Osteocyte (in vitro differentiated cells): ENCODE data around the gene ZNF20. TPM values are rescaled to one million over a fixed set of nuclear protein-coding genes. Genes with fewer than 3 reads are reported as not detected.

Experiments used
- DNase-seq: peaks from one replicate; pipeline ENCODE4 v3.0.0; 2021; ENCODE audit warnings: mixed read lengths; ENCODE audit not compliant: unreplicated experiment; ENCODE audit errors: extremely low spot score
- H3K27ac Mint-ChIP-seq: one replicate; pipeline ENCODE4 v1.8.0; 2021; ENCODE audit warnings: mild to moderate bottlenecking, mixed read lengths; ENCODE audit not compliant: unreplicated experiment
- H3K27me3 Mint-ChIP-seq: one replicate; pipeline ENCODE4 v1.8.0; 2021; ENCODE audit warnings: mixed read lengths; ENCODE audit not compliant: unreplicated experiment
- H3K36me3 Mint-ChIP-seq: one replicate; pipeline ENCODE4 v1.8.0; 2021; ENCODE audit warnings: mixed read lengths; ENCODE audit not compliant: unreplicated experiment
- H3K4me1 Mint-ChIP-seq: one replicate; pipeline ENCODE4 v1.8.0; 2021; ENCODE audit warnings: mixed read lengths; ENCODE audit not compliant: unreplicated experiment
- H3K4me3 Mint-ChIP-seq: one replicate; pipeline ENCODE4 v1.8.0; 2021; ENCODE audit warnings: mild to moderate bottlenecking, moderate library complexity, mixed read lengths; ENCODE audit not compliant: unreplicated experiment
- H3K9me3 Mint-ChIP-seq: one replicate; pipeline ENCODE4 v1.8.0; 2021; ENCODE audit warnings: mixed read lengths; ENCODE audit not compliant: unreplicated experiment
- long read RNA-seq: library from polyadenylated mRNA; unstranded; transcript quantifications from one replicate; pipeline ENCODE4 v2.0.0, GENCODE V29; 2021
- total RNA-seq: library from RNA; stranded (reverse); gene quantifications from 2 replicates; pipeline ENCODE4 v1.2.1, GENCODE V29; 2021
- TF ChIP-seq, protein P1 (sequence below): fragments of 200-600 bp; sonication (generic); IDR thresholded peaks from 2 replicates; pipeline ENCODE4 v1.5.0; 2021; ENCODE audit warnings: antibody characterized with exemption, mild to moderate bottlenecking, moderate library complexity

Gene ZNF20
- 3.9 and 8.5 TPM in 2 replicates for total RNA-seq
- long read RNA-seq, transcript ZNF20-202 (4 exons, 642 nt): minor isoform, 12 of 55 reads
- long read RNA-seq, transcript ZNF20-201 (4 exons, 3,061 nt): major isoform, 42 of 55 reads
- long read RNA-seq, partial matches to known transcripts: 0 of 55 reads
- long read RNA-seq, other reads (novel, unspliced or antisense): 1 of 55 reads

GRCh38 chr19:12139885-12140544 is at the start of gene ZNF20:
Gene ZNF20, minus strand, starts transcription at chr19:12140350. Its CDS starts 168 bp downstream, at chr19:12140182.
- TF ChIP-seq, protein P1, sequence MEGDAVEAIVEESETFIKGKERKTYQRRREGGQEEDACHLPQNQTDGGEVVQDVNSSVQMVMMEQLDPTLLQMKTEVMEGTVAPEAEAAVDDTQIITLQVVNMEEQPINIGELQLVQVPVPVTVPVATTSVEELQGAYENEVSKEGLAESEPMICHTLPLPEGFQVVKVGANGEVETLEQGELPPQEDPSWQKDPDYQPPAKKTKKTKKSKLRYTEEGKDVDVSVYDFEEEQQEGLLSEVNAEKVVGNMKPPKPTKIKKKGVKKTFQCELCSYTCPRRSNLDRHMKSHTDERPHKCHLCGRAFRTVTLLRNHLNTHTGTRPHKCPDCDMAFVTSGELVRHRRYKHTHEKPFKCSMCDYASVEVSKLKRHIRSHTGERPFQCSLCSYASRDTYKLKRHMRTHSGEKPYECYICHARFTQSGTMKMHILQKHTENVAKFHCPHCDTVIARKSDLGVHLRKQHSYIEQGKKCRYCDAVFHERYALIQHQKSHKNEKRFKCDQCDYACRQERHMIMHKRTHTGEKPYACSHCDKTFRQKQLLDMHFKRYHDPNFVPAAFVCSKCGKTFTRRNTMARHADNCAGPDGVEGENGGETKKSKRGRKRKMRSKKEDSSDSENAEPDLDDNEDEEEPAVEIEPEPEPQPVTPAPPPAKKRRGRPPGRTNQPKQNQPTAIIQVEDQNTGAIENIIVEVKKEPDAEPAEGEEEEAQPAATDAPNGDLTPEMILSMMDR: no peak
- peaks cover 37% of the 10 kb centered on the region for H3K36me3 Mint-ChIP-seq
- no peaks in the 10 kb centered on the region for H3K27me3 Mint-ChIP-seq
- peak within 1 kb of the TSS; percentile 99 for H3K27ac Mint-ChIP-seq
- DNase-seq: peak; percentile 98
- H3K4me3 Mint-ChIP-seq: peak within 1 kb of the TSS; percentile 94
- peaks cover 15% of the 10 kb centered on the region for H3K9me3 Mint-ChIP-seq
- H3K4me1 Mint-ChIP-seq: peaks cover 26% of the 10 kb centered on the region

DNA sequence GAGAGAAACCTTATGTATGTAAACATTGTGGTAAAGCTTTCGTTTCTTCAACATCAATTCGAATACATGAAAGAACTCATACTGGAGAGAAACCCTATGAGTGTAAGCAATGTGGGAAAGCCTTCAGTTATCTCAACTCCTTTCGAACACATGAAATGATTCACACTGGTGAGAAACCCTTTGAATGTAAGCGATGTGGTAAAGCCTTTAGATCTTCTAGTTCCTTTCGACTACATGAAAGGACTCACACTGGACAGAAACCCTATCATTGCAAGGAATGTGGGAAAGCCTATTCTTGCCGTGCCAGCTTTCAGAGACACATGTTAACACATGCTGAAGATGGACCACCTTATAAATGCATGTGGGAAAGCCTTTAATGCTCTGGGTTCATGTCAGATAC is 47.5 kb upstream of the ZNF20 start:
- Mint-ChIP-seq H3K27me3 (no peaks in the 10 kb centered on the region), H3K36me3 (peaks cover 83% of the 10 kb centered on the region), H3K4me3 (no peak overlapping the region), H3K27ac (no peak overlapping the region), H3K4me1 (no peaks in the 10 kb centered on the region), H3K9me3 (peaks cover 60% of the 10 kb centered on the region)
- TF ChIP-seq, protein P1: no peak
- DNase-seq: no peak

DNA sequence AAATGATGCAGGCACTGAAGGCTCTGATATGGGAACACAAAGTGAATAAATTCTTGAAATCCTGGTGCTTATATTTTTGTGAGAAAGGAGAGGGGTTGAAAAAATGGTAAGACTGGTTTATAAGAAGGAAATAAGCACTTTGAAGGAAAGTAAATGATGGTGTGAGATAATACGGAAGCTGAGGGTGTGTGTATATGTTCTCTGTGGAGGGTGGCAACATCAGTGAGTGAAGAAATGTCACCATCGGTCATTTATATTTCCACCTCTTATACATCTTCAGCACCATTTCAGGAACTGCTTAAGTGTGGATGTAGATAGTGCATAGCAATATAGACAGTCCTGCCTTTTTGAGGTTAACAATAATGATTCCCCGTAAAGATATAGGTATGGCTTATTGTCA is 40.2 kb upstream of the ZNF20 start:
- no peak for DNase-seq
- peaks cover 68% of the 10 kb centered on the region for H3K36me3 Mint-ChIP-seq
- no peak overlapping the region for H3K27ac Mint-ChIP-seq
- H3K27me3 Mint-ChIP-seq: no peaks in the 10 kb centered on the region
- TF ChIP-seq, protein P1: no peak
- H3K9me3 Mint-ChIP-seq: peaks cover 47% of the 10 kb centered on the region
- no peak overlapping the region for H3K4me3 Mint-ChIP-seq
- H3K4me1 Mint-ChIP-seq: no peaks in the 10 kb centered on the region

DNA sequence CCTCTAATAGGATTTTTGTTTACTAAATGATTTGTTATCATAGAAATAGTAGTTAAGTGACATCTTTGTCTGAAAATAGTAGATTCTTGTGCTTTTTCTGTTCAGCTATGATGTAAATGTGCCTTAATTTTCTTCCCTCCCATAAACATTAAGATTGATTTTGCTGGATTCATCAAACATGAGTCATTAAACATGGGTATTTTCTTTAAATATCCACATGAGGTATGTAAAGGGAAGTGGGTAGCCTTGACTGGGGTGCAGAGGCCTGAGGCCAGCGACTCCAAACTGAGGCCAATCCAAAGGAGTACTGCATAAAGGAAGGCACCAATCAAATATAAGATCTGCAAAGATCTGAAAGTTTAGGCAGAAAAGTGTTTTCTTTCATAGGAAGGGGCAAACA is 26.5 kb upstream of the ZNF20 start:
- H3K4me1 Mint-ChIP-seq: peaks cover 31% of the 10 kb centered on the region
- H3K4me3 Mint-ChIP-seq: no peak overlapping the region
- H3K27ac Mint-ChIP-seq: no peak overlapping the region
- TF ChIP-seq, protein P1: no peak
- H3K36me3 Mint-ChIP-seq: peaks cover 23% of the 10 kb centered on the region
- H3K9me3 Mint-ChIP-seq: no peaks in the 10 kb centered on the region
- H3K27me3 Mint-ChIP-seq: no peaks in the 10 kb centered on the region
- no peak for DNase-seq

- peak overlapping the region; percentile 99 for H3K27ac Mint-ChIP-seq
- peaks cover 10% of the 10 kb centered on the region for H3K36me3 Mint-ChIP-seq
- no peaks in the 10 kb centered on the region for H3K9me3 Mint-ChIP-seq
- peaks cover 31% of the 10 kb centered on the region for H3K4me1 Mint-ChIP-seq
- TF ChIP-seq, protein P1: no peak
- no peak for DNase-seq
- peak overlapping the region; percentile 87 for H3K4me3 Mint-ChIP-seq
- H3K27me3 Mint-ChIP-seq: no peaks in the 10 kb centered on the region
Measured at GRCh38 chr19:12163826-12164225, 23.7 kb upstream of the ZNF20 start.
